Measurements from ENCODE around the gene GDF11. TPM values are rescaled to one million over a fixed set of nuclear protein-coding genes. Genes with fewer than 3 reads are reported as not detected.

GDF11 gene
- total RNA-seq, 6 experiments from 2014 or later, result 0.25 to 0.95 (median 0.54) TPM

GRCh38 chr12:55724226-55724939 lies 18.5 kb upstream of the GDF11 start:
- no peaks in the 10 kb centered on the region for H3K9me3 ChIP-seq
- no peak overlapping the region for H3K4me3 ChIP-seq
- ATAC-seq (no peak), DNase-seq (peak in 2 of 3 donors; percentile 69 to 76)
- H3K27ac ChIP-seq, result no peak overlapping the region
- TF ChIP-seq POLR2A (IDR thresholded peaks at IDR 0.05) (no peak), CTCF (IDR thresholded peaks at IDR 0.05) (peak; percentile 51 to 61 (median 54))
- WGBS (ENCODE audit: insufficient coverage, low coverage, low lambda C conversion rate, missing lambda C conversion rate), result 2% methylated on average over 5 of the region's 11 CpGs
- H3K4me1 ChIP-seq, result peaks cover 0 to 51% (median 11%) of the 10 kb centered on the region in 4 donors
- intact Hi-C loops (cut with DNase I), result loop anchor here in 1 of 2 donors (5.0 kb wide), 1 partner anchor 42 kb away; a partner anchor contains a TSS
- no peaks in the 10 kb centered on the region for H3K27me3 ChIP-seq
- peaks cover 0 to 23% (median 2%) of the 10 kb centered on the region in 4 donors for H3K36me3 ChIP-seq

GRCh38 chr12:55724940-55725309 lies 18.0 kb upstream of the GDF11 start:
- DNase-seq (no peak), ATAC-seq (no peak)
- intact Hi-C loops (cut with DNase I), result loop anchor here in 1 of 2 donors (5.0 kb wide), 1 partner anchor 43 kb away; a partner anchor contains a TSS
- no peaks in the 10 kb centered on the region for H3K27me3 ChIP-seq
- H3K9me3 ChIP-seq, result no peaks in the 10 kb centered on the region
- no peak overlapping the region for H3K4me3 ChIP-seq
- H3K4me1 ChIP-seq, result peaks cover 0 to 49% (median 6%) of the 10 kb centered on the region in 4 donors
- TF ChIP-seq CTCF (IDR thresholded peaks at IDR 0.05) (no peak), POLR2A (IDR thresholded peaks at IDR 0.05) (no peak)
- no peak overlapping the region for H3K27ac ChIP-seq
- peaks cover 0 to 23% (median 2%) of the 10 kb centered on the region in 4 donors for H3K36me3 ChIP-seq
- WGBS (ENCODE audit: insufficient coverage, low coverage, low lambda C conversion rate, missing lambda C conversion rate), result 40% methylated on average over 2 of the region's 3 CpGs

- ATAC-seq, result no peak
- Histone ChIP-seq H3K9me3 (no peaks in the 10 kb centered on the region), H3K4me3 (no peak overlapping the region), H3K27me3 (no peaks in the 10 kb centered on the region), H3K36me3 (peaks cover 0 to 23% (median 2%) of the 10 kb centered on the region in 4 donors), H3K27ac (no peak overlapping the region), H3K4me1 (peaks cover 0 to 48% (median 5%) of the 10 kb centered on the region in 4 donors)
- TF ChIP-seq POLR2A (IDR thresholded peaks at IDR 0.05), result no peak
- no peak for TF ChIP-seq CTCF (IDR thresholded peaks at IDR 0.05)
- 44% methylated on average over 1 of the region's 3 CpGs for WGBS (ENCODE audit: insufficient coverage, low coverage, low lambda C conversion rate, missing lambda C conversion rate)
- DNase-seq, result no peak
- intact Hi-C loops (cut with DNase I), result no loop called here
Observed at GRCh38 chr12:55725556-55725955, 17.4 kb upstream of the GDF11 start.

GRCh38 chr12:55726971-55727370 lies 16.0 kb upstream of the GDF11 start:
- DNase-seq (no peak), ATAC-seq (no peak)
- intact Hi-C loops (cut with DNase I), result no loop called here
- peak overlapping the region in 1 of 3 donors; percentile 99 for H3K27ac ChIP-seq
- no peak for TF ChIP-seq POLR2A (IDR thresholded peaks at IDR 0.05)
- no peak for TF ChIP-seq CTCF (IDR thresholded peaks at IDR 0.05)
- peaks cover 0 to 23% (median 2%) of the 10 kb centered on the region in 4 donors for H3K36me3 ChIP-seq
- no peaks in the 10 kb centered on the region for H3K27me3 ChIP-seq
- WGBS (ENCODE audit: insufficient coverage, low coverage, low lambda C conversion rate, missing lambda C conversion rate), result 61% methylated on average over 3 of the region's 10 CpGs
- peaks cover 0 to 37% (median 3%) of the 10 kb centered on the region in 4 donors for H3K4me1 ChIP-seq
- H3K9me3 ChIP-seq, result no peaks in the 10 kb centered on the region
- H3K4me3 ChIP-seq, result peak overlapping the region in 2 of 3 donors; percentile 70 to 90
